Gastroesophageal sphincter (tissue), 3 donors: Measurements from ENCODE around the gene ISOC2.
A peak's percentile ranks its signal among the peaks of the same experiment; 100 is the strongest.

Experiments
- CTCF ChIP-seq, 4 experiments: fragments of 200-600 bp in 2 of 4; fragments of 450-650 bp in 2 of 4; sonication (generic) in 1 of 4; IDR thresholded peaks; one replicate each; pipeline ENCODE4 v1.5.1; 2017 to 2019; ENCODE audit warnings: antibody characterized with exemption in 4 of 4, mild to moderate bottlenecking in 2 of 4, moderate library complexity in 2 of 4
- POLR2AphosphoS5 ChIP-seq: sonication (generic); formaldehyde crosslinking; IDR thresholded peaks from one replicate; pipeline ENCODE4 v1.6.1; 2017; ENCODE audit warnings: antibody characterized with exemption

- TF ChIP-seq CTCF (IDR thresholded peaks at IDR 0.05) (no peak), POLR2AphosphoS5 (peak; percentile 19)
Observed at GRCh38 chr19:55484593-55485438, 23.4 kb upstream of the ISOC2 start, which contains the start of gene NAT14.
